ENCODE data around the gene ACOX3. TPM values are rescaled to one million over a fixed set of nuclear protein-coding genes. Genes with fewer than 3 reads are reported as not detected.

Gene ACOX3
- total and polyA plus RNA-seq, 2 of the 8 experiments (the other 6 are each of a cell fraction or from before 2014, with no cell fraction given), result 2.5 to 9.9 TPM

- H2AK5ac ChIP-seq (ENCODE audit: low read depth, low read length), result no peak overlapping the region
- no peak overlapping the region for H4K91ac ChIP-seq (replicated peaks; ENCODE audit: insufficient read length, low read length)
- peaks cover 0 to 7% (median 4%) of the 10 kb centered on the region in 4 experiments; a peak in 4 of 8 replicates for H3K36me3 ChIP-seq (ENCODE audit: control insufficient read depth in 2 of 4, insufficient read depth in 4 of 4, low read length in 3 of 4)
- no peak overlapping the region for H2BK5ac ChIP-seq (ENCODE audit: low read depth, low read length)
- H3K4me3 ChIP-seq (ENCODE audit: extremely low read depth in 1 of 4, insufficient read depth in 2 of 4, low read depth in 3 of 4, low read length in 4 of 4), result no peak overlapping the region
- no peak overlapping the region for H2BK120ac ChIP-seq (replicated peaks; ENCODE audit: low read depth, low read length)
- peak overlapping the region; percentile 21; the same call in 1 of the 2 replicates for H2BK20ac ChIP-seq (ENCODE audit: low read length)
- H4K8ac ChIP-seq (ENCODE audit: extremely low read depth, insufficient read depth, low read length), result no peak overlapping the region
- H3K14ac ChIP-seq (ENCODE audit: insufficient read length), result no peak overlapping the region
- no peak overlapping the region for H3K56ac ChIP-seq (replicated peaks; ENCODE audit: insufficient read length, low read depth, low read length)
- CTCF ChIA-PET (ENCODE audit: partially characterized antibody), result interaction anchor here (1.0 to 5.3 kb wide), 11 partner anchors 11 to 1538 kb away, joined by 3 to 22 read pairs (median 4); no protein-coding TSS in a partner anchor
- H3K23me2 ChIP-seq (ENCODE audit: low read depth, low read length), result no peaks in the 10 kb centered on the region
- peaks cover 0 to 5% of the 10 kb centered on the region in 2 experiments for H4K20me1 ChIP-seq (replicated peaks in 1 of 2; ENCODE audit: control insufficient read depth in 1 of 2, insufficient read depth in 2 of 2, low read length in 2 of 2)
- no peaks in the 10 kb centered on the region for H3K27me3 ChIP-seq (replicated peaks in 1 of 4; ENCODE audit: control insufficient read depth in 3 of 4, extremely low read depth in 1 of 4, insufficient read depth in 3 of 4, low read length in 3 of 4)
- no peak overlapping the region for H2BK15ac ChIP-seq (ENCODE audit: low read length)
- H2AFZ ChIP-seq (ENCODE audit: low read length), result no peak overlapping the region
- no peaks in the 10 kb centered on the region for H3K9me3 ChIP-seq (ENCODE audit: insufficient read depth in 2 of 2, low read depth in 1 of 2, low read length in 1 of 2)
- H3K4me2 ChIP-seq (ENCODE audit: insufficient read depth in 1 of 2, low read depth in 2 of 2, low read length in 2 of 2), result no peak overlapping the region
- no peak overlapping the region for H3K4ac ChIP-seq (replicated peaks; ENCODE audit: insufficient read length, low read depth, low read length)
- WGBS, 2 experiments (ENCODE audit: extremely low coverage in 1 of 2, insufficient coverage in 1 of 2, insufficient read length in 1 of 2, insufficient replicate concordance in 2 of 2, low coverage in 1 of 2, low lambda C conversion rate in 2 of 2, missing lambda C conversion rate in 1 of 2), result 88% methylated on average over 11 of the region's 11 CpGs; no CpG with 5 or more reads in 1 of the 2 experiments
- POLR2A ChIA-PET (ENCODE audit: partially characterized antibody), result interaction anchor here (0.9 kb wide), 1 partner anchor 14 kb away, joined by 3 read pairs; no protein-coding TSS in a partner anchor
- H2BK12ac ChIP-seq (ENCODE audit: low read depth, low read length), result no peak overlapping the region
- no peak for TF ChIP-seq RBBP5 (IDR thresholded peaks at IDR 0.05; ENCODE audit: borderline replicate concordance, low read depth, low read length)
- TF ChIP-seq JUN (IDR thresholded peaks at IDR 0.05; ENCODE audit: low read depth, low read length), result no peak
- no peak for TF ChIP-seq CBX5 (IDR thresholded peaks at IDR 0.05; ENCODE audit: low read depth, low read length)
- no peak for TF ChIP-seq GTF2F1 (IDR thresholded peaks at IDR 0.05; ENCODE audit: borderline replicate concordance, low read depth, low read length)
- TF ChIP-seq TAF7 (optimal IDR thresholded peaks at IDR 0.05; ENCODE audit: borderline replicate concordance, low read depth, low read length), result no peak
- no peak for TF ChIP-seq RFX5 (IDR thresholded peaks at IDR 0.05; ENCODE audit: borderline replicate concordance, low read depth, low read length)
- no peak for TF ChIP-seq SIN3A (conservative IDR thresholded peaks at IDR 0.05 in 1 of 2, IDR thresholded peaks at IDR 0.05 in 1 of 2; ENCODE audit: low read depth in 1 of 2, low read length in 2 of 2)
- TF ChIP-seq SAP30 (IDR thresholded peaks at IDR 0.05; ENCODE audit: insufficient read depth, insufficient replicate concordance, low read length), result no peak
- no peak overlapping the region for H3K9ac ChIP-seq (replicated peaks in 1 of 4; ENCODE audit: extremely low read depth in 1 of 4, low read depth in 3 of 4, low read length in 3 of 4)
- no peak overlapping the region for H3K27ac ChIP-seq (ENCODE audit: low read depth, low read length)
- peaks cover 0 to 3% (median 0%) of the 10 kb centered on the region in 4 experiments; a peak in 2 of 7 replicates for H3K4me1 ChIP-seq (replicated peaks in 1 of 4; ENCODE audit: control insufficient read depth in 3 of 4, insufficient read depth in 4 of 4, low read length in 3 of 4)
- H3K79me1 ChIP-seq (ENCODE audit: low read depth, low read length), result no peaks in the 10 kb centered on the region
- no peak for DNase-seq (ENCODE audit: low read depth in 1 of 2, low spot score in 2 of 2)
- H3K79me2 ChIP-seq (ENCODE audit: control insufficient read depth in 1 of 2, insufficient read depth in 2 of 2, low read length in 2 of 2), result no peaks in the 10 kb centered on the region
- no peak overlapping the region for H4K5ac ChIP-seq (ENCODE audit: insufficient read length, low read depth, low read length)
- H3K18ac ChIP-seq (ENCODE audit: extremely low read depth, low read length), result no peak overlapping the region
- no peak overlapping the region for H3K23ac ChIP-seq (ENCODE audit: insufficient read length)
- no peak for FAIRE-seq
Measured at GRCh38 chr4:8480221-8480620, 39.7 kb upstream of the ACOX3 start.
